Fibroblast of gingiva (primary cell): ENCODE results near the gene PDCD10.

Source experiments
- DNase-seq: peaks from one replicate; pipeline ENCODE4 v3.0.0-alpha.2; 2011; ENCODE audit warnings: low read depth

PDCD10 gene

DNA sequence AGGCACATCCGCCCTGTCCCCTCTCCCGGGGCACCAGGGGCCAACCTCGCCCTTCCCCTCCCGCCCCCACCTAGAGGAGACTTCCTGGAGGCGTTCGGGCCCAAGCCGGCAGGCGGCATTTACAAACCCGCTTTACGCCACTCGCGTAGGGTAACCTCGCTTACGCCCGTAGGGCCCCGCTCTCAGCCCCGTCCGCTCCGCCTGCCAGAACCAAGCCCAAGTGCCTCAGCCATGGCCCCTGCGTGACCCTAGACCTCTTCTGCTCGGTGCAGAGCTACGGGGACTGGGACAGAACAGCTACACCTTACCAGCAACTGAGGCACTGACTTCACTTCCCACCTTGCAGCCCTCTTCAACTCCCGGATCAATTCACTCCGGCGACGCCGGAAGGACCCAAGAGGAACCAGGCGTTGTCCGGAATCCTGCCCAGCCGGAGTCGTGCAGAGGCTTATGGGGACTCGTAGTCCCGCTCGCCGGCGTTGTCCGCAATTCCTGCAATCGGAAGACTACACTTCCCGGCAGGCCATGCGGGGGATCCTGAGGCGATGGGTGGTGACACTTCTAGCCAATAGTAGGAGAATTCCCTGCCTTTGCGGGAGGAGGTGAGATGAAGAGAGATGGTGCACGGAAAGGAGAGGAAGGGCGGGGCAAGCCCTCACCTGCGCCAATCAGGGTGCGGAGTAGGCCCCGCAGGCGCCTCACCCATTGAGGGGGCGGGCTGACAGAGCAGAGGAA, at the start of gene PDCD10:
TSS of gene PDCD10 (minus strand) at position 395 of the 735 bp plus-strand sequence. CDS start 14,735 bp downstream, outside the sequence.
- DNase-seq, result peak; percentile 97

DNA sequence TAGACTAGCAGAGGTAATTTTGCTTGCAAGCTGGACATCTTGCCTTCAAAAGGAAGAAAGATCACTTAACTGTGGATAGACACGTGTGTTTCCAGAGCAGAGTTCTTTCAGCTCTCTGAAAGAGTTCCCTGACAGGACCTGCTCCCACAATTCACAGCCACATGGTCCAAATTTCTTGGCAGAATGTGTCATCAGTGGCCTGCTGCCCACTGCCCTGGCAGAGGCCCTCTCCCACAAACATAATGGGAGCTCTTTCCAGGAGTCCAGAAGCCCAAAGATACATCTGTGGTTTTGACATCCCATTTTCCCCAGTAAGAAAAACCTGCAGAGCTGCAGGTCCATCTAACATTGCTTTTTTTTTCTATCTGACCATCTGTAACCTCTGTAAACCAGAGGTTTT, 49.1 kb upstream of the PDCD10 start:
- no peak for DNase-seq

DNA sequence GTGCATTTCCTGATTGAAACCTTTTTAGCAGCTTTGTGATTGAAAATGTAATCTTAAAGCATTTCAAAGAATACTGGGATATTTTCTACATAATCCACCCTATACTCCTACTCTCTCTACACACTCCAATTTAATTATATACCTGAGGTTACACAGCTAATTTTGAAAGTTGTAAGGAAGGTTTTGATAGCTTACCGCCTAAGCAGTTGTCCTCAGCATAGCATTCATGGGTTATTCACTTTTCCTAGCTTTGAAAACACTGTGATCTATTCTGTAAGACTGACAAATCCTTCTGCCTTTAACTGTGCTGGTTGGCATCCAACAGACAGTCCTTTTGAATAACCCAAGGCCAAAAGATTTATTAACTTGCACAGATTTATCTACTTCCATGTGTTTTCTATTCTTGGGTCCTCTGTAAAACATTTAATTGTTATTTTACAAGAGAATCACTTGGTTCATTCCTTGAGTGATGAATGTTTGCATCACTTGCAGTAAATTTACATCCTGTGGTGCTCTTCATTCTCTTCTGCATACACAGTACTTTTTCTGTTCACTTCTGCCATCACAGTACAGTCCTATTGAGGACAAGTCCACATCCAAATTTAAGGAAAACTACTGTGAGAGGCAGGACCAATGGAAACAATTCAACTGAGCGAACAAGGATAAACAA, 45.7 kb upstream of the PDCD10 start:
- DNase-seq, result no peak

DNA sequence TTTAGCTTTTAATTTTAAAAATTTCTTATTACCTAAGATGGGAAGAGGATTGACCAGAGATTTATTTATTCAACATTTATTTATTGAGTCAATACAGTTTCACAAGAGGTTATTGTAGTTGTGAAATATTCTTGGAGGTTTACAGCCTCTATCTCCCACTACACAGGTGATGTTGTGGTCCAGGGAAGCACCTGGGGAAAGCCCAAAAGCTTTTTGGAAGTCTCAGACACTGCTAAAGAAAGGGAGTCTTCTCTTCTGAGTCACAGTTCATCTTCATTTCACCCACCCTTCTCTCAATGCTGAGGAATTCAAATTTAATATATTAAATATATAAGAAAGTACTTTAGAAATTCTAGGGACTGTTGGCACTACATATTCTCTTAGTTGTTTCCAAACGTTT, 42.7 kb upstream of the PDCD10 start:
- no peak for DNase-seq

DNA sequence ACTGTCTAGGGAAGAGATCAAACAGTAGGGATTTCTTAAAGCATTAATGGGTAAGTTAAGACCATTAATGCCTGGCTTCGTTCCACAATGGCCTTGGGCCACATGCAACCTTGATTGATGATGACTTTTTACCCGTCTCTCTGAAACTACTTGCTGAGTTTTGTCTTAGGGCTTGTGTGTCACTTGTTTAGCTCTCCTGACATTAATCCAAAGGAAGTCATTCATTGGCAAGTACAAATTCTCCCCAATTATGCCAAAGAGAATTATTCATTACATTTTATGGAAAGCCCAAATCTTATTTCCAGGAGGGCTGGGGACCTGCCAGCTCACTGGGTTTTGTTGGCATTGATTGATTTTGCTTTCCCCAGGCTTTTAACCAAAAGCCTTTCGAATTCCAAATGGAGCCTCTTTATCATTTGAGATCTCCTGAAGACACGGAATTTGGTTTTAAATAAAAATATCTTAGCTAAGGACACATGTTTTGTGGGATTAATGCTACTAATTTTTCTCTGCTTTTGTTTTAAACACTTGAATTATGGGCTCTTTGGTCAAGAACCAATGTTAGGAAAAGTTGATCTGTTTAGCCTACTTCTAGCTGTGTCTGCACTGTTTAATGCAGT, 41.5 kb upstream of the PDCD10 start:
- no peak for DNase-seq

DNA sequence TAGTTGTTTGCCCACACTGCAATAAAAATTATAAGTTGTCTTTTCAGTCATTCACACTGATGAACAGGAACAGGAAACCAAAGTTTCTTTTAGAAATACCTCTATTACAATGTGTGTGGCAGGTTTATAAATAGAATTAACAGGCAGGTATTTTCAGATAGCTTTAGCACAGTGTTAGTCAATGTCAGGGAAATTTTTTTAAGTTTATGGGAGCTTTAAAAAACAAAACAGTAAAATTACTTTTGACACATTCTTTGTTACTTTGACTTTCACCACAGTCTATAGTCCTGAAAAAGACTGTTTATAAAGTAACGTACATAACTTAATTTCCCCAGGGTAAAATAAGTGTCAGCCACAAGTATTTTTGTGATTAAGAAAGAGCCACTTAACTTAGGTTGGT, 38.9 kb upstream of the PDCD10 start:
- DNase-seq, result no peak

DNA sequence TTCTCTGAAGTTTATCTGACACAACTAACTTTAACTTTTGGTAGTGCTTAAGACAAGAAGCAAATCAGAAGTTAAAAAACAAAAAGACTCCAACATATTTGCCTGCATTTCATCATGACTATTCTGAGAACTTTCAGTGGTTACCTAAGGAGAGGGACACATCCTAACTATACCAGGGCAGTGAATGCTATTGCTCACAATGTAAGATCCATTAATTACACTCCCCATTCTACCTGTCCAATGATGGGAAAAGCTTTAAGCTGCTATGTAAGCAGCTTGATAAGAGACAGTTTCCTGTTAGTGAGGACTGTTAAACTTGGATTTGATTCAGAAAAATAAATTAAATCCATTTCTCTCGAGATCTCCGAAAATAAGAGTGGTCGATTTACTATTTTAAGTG, 38.3 kb upstream of the PDCD10 start:
- no peak for DNase-seq

DNA sequence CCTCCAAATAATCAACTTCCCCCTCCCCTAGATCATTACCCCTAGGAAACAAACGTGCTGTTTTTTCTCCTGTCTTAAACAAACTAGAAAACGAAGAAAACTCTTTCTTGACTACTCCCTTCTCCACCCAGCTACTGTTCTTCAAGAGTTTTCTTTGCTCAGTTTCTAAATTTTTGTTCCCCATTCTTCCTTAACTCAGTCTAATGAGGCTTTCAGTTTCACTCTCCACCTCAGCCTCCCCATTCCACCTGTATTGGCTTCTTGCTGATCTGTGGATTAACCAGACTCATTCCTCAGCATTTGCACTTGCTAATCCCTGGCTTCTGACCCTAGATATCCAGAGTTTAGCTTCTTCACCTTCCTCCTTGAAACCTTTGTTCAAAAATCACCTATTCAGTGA, 27.6 kb upstream of the PDCD10 start:
- no peak for DNase-seq

DNA sequence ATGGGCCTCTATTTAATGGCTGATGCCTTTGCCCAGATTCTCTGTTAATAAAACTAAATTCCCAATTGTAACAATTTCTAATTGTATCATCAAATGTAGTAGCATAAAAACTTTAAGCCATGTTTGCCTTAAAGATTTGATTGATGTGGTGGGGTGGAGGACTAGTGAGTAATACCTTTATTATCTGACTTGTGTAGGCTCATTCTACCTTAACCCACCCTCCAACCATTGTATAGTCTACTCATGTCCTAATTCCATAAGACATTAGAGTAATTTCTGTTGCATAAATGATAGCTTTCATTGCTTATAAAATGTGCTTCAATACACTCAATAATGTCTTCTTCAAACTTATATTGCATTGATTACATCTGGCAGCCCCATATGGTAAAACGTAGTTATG, 26.6 kb upstream of the PDCD10 start:
- DNase-seq, result no peak

DNA sequence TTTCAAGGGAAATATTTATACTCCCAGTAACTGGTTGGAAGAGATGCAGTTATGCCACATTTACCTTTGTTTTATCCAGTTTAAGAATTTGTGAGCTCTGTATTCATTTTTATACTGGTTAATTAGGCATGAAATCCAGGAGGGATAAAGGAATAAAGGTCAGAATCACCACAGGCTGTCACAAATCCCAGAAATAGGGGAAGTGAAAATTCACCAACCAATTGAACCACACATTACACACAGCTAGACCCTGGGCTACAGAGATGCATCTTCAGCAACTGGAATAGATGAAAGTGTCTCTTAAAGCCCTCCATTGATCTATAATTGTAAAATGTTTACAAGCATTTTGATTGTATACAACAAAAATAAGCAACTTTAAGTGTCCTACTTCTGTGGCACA, 19.4 kb upstream of the PDCD10 start:
- DNase-seq, result no peak

DNA sequence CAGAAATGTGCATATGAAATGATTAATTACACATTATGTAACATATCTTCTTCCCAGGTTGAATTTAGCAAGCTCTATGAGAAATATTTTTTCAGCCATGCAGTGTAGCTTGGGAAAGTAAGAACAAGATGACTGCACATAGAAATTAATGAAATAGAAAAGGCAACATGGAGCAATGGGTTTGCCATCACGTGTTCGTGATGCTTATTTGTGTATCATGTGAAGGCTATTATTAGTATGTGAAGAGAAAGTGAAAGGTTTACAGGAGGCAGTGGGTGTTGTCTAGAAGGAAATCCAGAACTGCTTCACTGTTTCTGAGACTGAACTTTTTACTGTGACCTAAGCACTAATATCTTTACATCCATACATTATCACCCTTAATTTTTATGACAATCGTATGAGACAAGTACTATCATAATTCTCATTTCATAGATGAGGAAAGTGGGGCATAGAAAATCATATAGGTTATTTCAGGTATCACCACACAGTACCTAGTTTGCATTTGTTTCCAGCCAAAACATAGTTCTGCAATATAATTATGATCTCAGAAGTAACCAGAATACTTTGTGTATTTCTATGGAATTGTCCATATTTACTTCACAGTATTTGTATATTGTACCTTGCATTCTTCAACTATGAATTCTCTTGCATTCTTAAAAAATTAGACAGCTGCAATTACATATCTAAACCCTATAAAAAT, 15.7 kb upstream of the PDCD10 start:
- no peak for DNase-seq

DNA sequence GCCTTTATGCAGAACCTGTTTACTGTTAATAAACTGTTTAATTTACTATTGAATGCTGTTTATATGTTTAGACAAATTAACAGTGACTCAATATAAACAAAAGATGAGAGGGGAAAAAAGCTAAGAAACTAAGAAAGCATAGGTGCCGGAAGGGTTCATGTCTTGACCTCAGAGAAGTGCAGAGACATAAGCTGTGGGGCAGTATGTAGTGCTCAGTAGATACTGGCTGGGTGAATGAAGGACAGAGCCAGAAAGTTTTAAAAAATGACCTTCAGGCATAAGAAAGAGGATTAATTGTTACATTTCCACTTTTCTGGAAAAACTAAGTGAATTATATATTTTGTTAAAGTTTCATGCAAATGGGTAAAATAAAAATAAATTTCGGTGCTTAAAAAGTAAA, 15.0 kb upstream of the PDCD10 start:
- no peak for DNase-seq

DNA sequence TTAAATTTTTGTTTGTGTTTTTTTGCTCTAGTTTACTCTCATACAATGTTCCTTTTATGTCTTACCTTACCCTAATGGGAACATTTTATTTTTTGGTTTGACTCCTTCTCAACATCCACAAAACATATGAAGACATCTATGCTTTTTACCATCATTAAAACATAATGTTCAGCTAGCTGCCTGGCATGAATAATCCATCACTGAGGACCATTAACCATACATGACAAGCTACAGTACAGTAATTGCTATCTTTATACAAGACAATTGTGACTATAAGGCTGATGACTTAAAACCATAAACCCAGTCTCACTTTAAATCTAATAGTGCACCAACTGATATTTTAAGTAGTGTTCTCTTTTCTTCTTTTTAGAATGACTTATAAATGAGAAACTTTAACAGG, 14.5 kb upstream of the PDCD10 start:
- DNase-seq, result no peak

DNA sequence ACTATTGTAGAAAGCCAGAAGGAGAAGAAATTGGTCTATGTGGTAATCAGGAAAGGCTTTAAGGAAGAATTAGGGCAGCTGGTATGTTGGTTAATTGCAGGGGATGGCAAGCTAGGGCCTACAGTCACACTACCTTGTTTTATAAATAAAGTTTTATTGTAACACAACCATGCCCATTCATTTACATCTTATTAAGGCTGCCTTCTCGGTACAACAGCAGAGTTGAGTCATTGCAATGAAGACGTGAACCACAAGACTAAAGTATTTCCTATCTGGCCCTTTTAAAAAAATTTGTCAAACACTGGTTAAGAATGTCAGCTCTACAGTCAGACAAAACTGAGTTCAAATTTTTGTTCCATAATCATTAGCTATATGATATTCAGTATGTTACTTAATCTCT, 9.1 kb upstream of the PDCD10 start:
- DNase-seq, result no peak

DNA sequence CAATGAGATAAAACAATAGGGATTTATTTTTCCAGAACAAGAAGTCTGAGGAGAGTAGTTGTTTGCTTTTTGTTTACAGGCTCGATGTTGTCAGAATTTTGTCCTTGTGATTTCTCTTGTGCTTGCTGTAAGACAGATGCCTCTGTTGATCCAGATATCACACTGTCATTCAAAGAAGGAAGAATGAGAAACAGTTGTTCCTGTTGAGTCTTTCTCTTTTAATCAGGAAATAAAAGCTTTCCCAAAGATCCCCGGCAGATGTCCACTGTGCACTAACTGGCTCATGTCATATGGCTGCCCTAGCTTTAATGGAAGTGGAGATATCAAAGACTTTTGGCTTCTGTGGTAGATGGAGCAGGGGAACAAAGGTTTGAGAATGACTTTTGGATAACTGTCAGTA, 7.6 kb upstream of the PDCD10 start:
- no peak for DNase-seq

DNA sequence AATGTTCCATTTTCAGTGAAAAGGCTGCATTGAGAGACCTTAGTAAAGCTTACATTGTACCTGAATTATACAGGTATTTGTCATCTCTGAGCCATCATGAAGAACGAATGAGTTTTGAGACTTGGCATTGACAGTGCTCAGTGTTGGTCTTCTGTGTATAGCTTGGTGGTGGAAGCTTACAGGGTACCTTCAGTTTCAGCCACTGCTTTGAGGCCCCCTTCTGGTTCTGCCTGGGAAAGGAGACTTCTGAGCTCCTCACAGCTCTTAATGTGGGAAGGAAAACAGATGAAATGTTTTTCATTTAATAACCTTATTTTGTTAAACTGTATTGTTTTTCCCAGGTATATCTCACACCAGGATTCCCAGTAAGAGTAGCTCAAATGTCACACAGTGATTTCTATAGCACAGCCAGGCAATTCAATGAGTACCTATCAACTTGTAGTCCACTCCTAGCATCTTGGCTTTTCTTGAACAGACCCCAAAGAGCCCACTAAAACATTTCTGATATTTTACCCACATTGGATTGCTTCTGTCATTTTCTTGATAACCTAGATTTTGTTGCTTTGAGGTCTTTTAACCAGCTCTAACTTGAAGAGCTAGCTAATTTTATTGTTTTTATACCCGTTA, 6.4 kb upstream of the PDCD10 start:
- DNase-seq, result peak; percentile 27

DNA sequence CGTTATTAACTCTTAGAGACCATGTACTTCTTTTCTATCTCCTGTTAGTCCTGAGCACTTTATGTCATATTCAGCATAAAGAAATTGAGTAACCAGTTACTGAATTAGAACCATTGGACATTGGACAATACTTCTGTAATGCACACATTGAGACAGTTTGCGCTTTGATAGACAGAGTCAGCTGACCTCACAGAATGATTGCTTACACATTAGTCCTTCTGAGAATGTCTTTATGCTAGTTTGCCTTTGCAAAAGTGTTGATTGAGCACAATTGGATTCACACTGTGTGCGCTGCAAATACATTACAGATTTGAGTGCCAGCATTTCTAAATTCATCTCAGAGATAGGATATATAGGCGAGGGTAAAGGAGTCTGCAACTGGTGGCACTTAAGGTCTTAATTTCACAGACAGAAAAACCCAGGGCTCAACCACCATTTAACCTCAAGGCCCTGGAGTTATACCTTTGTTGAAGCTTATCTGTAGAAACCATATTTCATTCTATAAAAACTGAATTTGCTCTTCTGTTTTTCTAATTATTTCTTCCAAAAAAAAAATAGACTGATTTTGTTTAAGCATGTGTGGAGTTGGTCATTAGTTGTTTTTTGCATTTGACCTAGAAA, 4.6 kb upstream of the PDCD10 start:
- no peak for DNase-seq

DNA sequence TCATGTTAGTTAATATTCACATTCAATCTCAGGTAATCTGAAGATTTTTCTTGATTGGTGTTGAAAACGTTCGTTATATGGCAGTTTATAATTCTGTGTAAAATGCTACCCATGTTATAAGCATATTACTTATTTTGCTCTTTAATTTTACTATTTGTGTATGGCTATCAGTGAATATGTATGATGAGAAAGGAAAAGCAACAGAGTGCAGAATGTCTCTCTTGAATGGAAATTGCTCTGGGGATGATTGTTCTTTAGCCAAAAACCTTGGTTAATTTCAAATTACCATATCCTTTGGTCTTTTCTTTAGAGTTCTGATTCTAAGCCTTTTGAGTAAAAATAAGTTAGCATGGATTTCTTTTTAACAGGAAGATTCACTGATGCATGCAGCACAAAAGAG, 3.3 kb upstream of the PDCD10 start:
- DNase-seq, result no peak

DNA sequence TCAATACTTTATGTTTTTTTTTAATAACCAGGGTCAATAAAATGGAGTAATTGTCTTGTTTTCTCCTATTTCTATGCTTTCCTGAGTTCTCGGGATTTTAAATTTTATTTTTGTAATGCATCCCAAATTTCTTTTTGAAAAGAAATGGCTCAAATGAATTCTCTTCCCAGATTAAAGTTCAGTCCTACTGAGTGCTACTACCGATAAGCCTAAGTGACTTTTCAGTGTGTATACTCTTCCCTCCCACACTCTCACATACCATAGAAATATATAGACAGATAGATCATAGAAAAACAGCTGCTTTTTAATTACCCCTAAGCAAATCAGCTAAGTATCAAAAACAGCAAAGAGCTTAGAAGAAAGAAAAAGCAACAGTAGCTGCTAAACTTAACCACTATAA, 2.3 kb upstream of the PDCD10 start:
- DNase-seq, result no peak

DNA sequence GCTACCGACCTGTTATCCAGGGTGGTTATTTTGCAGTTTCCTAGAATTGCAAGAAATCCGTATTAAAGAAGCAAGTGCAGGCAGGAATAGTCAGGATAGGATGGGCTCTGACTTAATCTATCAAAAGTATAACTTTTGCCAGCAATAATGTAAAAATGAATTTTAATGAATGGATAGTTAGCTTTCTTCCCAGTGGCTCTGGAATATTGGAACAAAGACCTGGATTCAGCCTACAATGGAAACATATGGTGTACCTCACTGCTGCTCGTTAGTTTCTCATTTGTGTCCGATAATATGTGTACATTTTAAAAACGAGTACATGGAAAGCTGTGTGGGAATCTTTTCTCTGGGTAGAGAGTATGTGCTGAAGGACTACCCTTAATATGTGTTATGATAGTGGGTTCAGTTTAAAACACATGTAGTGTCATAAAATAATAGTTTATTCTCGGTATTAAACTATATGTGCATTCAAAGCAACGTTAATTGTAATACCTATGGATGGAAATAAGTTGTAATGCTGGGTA, 1.6 kb upstream of the PDCD10 start:
- no peak for DNase-seq

DNA sequence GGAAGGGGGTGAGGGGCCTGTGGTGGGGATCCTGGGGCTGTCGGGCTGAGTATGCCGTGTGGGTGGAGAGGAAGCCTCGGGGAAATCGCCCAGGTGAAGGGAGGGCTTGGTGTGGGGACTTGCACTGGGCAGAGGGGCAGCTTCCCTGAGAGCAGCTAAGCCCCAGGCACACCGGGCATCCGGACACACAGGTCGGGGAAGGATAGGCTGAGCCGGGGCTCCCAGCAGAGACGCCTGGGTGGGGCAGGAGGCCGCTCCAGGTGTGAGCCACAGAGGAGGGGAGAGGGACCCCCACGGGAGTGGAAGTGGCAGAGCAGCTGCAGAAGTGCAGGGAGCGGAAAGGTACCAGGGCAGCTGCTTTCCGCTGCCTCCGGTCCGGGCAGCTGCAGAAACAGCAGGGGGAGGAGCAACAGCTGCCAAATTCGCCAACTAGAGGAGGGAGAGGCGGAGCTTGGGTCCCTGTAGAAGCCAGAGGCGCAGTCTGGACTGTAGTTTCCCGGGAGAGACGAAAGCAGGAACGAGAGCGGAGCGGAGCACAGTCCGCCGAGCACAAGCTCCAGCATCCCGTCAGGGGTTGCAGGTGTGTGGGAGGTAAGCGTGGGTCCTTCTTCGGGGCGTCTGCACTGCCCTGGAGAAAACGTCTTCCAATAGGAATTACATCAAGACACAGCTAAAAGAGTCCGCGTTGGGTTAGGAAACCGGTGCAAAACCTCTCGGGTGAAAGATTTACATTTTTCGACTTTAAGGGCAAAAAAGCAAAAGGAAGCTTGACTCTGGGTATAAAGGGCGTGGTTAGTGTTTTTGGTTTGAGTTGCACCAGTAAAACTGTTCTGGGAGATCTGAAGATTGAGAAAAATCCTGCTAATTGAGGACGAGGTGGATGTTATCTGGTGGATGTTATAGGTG, 794 bp upstream of the PDCD10 start, which contains the start of gene SERPINI1:
TSS of gene SERPINI1 (plus strand) at position 489 of the 906 bp plus-strand sequence. CDS start 53,408 bp downstream, outside the sequence.
- peak; percentile 86 for DNase-seq
